Measurements from ENCODE around the gene ARCN1.

Gene ARCN1

GRCh38 chr11:118604566-118604965, 32.4 kb downstream of the ARCN1 start:
- no peak overlapping the region for H3K23ac ChIP-seq (ENCODE audit: low read depth, low read length, poor library complexity)
- H3K14ac ChIP-seq (ENCODE audit: low read length), result no peak overlapping the region
- H3K4me3 ChIP-seq (ENCODE audit: low read length in 2 of 2), result no peak overlapping the region
- H3K18ac ChIP-seq (ENCODE audit: low read length), result no peak overlapping the region
- H3K9ac ChIP-seq (ENCODE audit: low read depth, low read length, poor library complexity), result no peak overlapping the region
- H2BK12ac ChIP-seq (ENCODE audit: low read length), result no peak overlapping the region
- no peak overlapping the region for H2BK5ac ChIP-seq (ENCODE audit: low read length)
- H3K36me3 ChIP-seq (replicated peaks in 1 of 2; ENCODE audit: control insufficient read depth in 2 of 2, insufficient read depth in 2 of 2, low read length in 2 of 2), result peaks cover 13 to 37% of the 10 kb centered on the region in 2 donors
- H2AFZ ChIP-seq (ENCODE audit: low read length), result no peak overlapping the region
- H4K91ac ChIP-seq (ENCODE audit: low read depth, low read length, poor library complexity), result no peak overlapping the region
- no peak overlapping the region for H2AK5ac ChIP-seq (ENCODE audit: low read depth, low read length)
- H2BK120ac ChIP-seq (ENCODE audit: low read depth, low read length), result no peak overlapping the region
- H3K4me2 ChIP-seq (ENCODE audit: insufficient read depth, low read length, poor library complexity, severe bottlenecking), result no peak overlapping the region
- DNase-seq (ENCODE audit: low spot score), result no peak
- no peak overlapping the region for H3K27ac ChIP-seq (replicated peaks; ENCODE audit: low read length)
- no peak overlapping the region for H3K4ac ChIP-seq (ENCODE audit: low read length)
- no peak overlapping the region for H4K8ac ChIP-seq (ENCODE audit: low read depth, low read length)
- H3K79me1 ChIP-seq (ENCODE audit: low read depth, low read length), result peaks cover 3% of the 10 kb centered on the region
- H3K4me1 ChIP-seq (ENCODE audit: control insufficient read depth in 2 of 2, insufficient read depth in 1 of 2, low read depth in 1 of 2, low read length in 2 of 2), result peaks cover 24 to 29% of the 10 kb centered on the region in 2 donors
- no peak overlapping the region for H2BK15ac ChIP-seq (ENCODE audit: low read length)
- peaks cover 0 to 6% of the 10 kb centered on the region in 2 donors for H3K9me3 ChIP-seq (replicated peaks in 1 of 2; ENCODE audit: control insufficient read depth in 2 of 2, insufficient read depth in 1 of 2, low read depth in 1 of 2, low read length in 2 of 2)
- peaks cover 0 to 21% (median 18%) of the 10 kb centered on the region in 3 experiments for H3K27me3 ChIP-seq (ENCODE audit: control insufficient read depth in 3 of 3, insufficient read depth in 3 of 3, low read depth in 1 of 3, low read length in 3 of 3)
- WGBS, 2 donors (ENCODE audit: extremely low coverage in 2 of 2, insufficient read length in 2 of 2, insufficient replicate concordance in 1 of 2), result no CpG with 5 or more reads among the region's 3 CpGs

DNA sequence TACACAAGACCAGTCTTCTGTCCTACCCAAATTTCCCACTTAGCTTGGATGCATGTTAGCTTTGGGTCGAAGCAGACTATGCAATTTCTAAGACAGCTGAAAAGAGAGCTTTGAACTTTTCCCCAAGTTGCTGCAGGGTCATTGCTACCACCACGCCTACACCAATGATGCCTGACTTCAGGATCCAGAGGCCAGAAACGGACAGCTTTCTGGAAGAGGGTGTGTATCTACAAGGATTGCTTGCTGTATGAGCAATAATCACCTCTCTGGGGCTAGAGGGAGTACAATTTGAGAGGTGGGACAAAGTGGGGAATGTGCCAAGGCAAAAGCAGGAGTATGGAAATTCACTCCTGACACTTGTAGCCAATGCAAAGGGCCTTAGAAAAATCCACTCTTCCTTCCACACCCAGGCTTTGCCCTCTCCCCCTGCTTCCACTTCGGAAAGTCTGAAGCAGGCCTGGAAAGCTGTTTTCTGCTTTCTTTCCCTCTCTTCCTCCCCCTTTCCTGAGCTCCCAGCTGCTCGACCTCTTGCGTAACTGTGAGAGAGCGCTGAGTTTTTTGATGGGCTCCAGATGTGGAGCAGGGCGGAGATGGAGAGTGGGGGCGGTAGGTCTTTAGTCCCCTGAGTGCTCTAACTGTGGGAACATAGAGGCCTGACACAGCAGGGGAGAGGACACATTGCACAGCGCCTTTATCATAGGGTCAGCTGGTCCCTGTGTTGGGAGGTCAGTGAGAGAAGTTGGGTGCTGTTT, 33.1 kb downstream of the ARCN1 start:
- H3K23ac ChIP-seq (ENCODE audit: low read depth, low read length, poor library complexity), result peak overlapping the region; percentile 25
- no peak overlapping the region for H3K4me2 ChIP-seq (ENCODE audit: insufficient read depth, low read length, poor library complexity, severe bottlenecking)
- WGBS, 2 donors (ENCODE audit: extremely low coverage in 2 of 2, insufficient read length in 2 of 2, insufficient replicate concordance in 1 of 2), result no CpG with 5 or more reads among the region's 10 CpGs
- H3K18ac ChIP-seq (ENCODE audit: low read length), result peak overlapping the region; percentile 15
- H3K4ac ChIP-seq (ENCODE audit: low read length), result no peak overlapping the region
- DNase-seq (ENCODE audit: low spot score), result no peak
- H3K4me3 ChIP-seq (ENCODE audit: low read length in 2 of 2), result no peak overlapping the region
- H4K91ac ChIP-seq (ENCODE audit: low read depth, low read length, poor library complexity), result no peak overlapping the region
- no peak overlapping the region for H3K14ac ChIP-seq (ENCODE audit: low read length)
- H2BK120ac ChIP-seq (ENCODE audit: low read depth, low read length), result no peak overlapping the region
- H3K27ac ChIP-seq (replicated peaks; ENCODE audit: low read length), result no peak overlapping the region
- H4K8ac ChIP-seq (ENCODE audit: low read depth, low read length), result no peak overlapping the region
- H2AK5ac ChIP-seq (ENCODE audit: low read depth, low read length), result no peak overlapping the region
- peaks cover 0 to 6% of the 10 kb centered on the region in 2 donors for H3K9me3 ChIP-seq (replicated peaks in 1 of 2; ENCODE audit: control insufficient read depth in 2 of 2, insufficient read depth in 1 of 2, low read depth in 1 of 2, low read length in 2 of 2)
- no peak overlapping the region for H2BK5ac ChIP-seq (ENCODE audit: low read length)
- H3K4me1 ChIP-seq (ENCODE audit: control insufficient read depth in 2 of 2, insufficient read depth in 1 of 2, low read depth in 1 of 2, low read length in 2 of 2), result peaks cover 24 to 31% of the 10 kb centered on the region in 2 donors
- peaks cover 3% of the 10 kb centered on the region for H3K79me1 ChIP-seq (ENCODE audit: low read depth, low read length)
- H2BK15ac ChIP-seq (ENCODE audit: low read length), result no peak overlapping the region
- no peak overlapping the region for H2BK12ac ChIP-seq (ENCODE audit: low read length)
- no peak overlapping the region for H3K9ac ChIP-seq (ENCODE audit: low read depth, low read length, poor library complexity)
- peak overlapping the region; percentile 43 for H2AFZ ChIP-seq (ENCODE audit: low read length)
- H3K27me3 ChIP-seq (ENCODE audit: control insufficient read depth in 3 of 3, insufficient read depth in 3 of 3, low read depth in 1 of 3, low read length in 3 of 3), result peaks cover 0 to 28% (median 23%) of the 10 kb centered on the region in 3 experiments
- peaks cover 13 to 30% of the 10 kb centered on the region in 2 donors for H3K36me3 ChIP-seq (replicated peaks in 1 of 2; ENCODE audit: control insufficient read depth in 2 of 2, insufficient read depth in 2 of 2, low read length in 2 of 2)

DNA sequence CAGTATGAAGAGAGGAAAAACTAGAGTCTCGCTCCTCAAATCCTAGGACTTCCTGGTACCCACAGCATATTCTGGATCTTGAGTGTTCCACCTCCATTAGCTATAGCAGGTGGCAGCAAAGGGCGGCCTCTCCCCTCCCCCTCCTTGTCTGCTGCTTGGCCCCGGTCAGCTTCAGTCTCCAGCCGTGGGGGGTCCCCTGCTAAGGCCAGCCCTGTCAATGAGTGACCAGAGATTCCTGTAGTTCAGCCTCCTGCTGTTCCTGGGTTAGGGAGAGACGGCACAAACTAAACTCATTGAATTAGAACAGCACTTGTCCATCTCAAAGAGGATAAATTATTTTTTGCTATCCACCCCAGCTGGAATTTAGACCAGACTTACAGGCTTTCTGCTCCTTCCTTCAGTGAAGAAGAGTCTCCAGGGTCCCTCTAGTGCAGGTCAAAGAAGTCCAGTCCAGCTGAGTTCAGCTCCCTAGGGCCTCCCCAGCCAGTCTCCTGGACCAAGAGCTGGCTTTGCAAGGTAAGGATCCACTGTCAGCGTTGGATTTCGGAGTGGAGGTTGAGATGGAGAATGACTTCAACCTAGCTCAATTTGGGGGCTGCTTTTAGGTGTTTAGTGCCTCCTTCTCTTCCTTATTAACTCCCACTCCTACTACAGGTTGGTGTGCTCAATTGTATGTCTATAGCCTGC, 34.1 kb downstream of the ARCN1 start:
- Histone ChIP-seq H3K79me1 (ENCODE audit: low read depth, low read length) (peaks cover 3% of the 10 kb centered on the region), H2BK15ac (ENCODE audit: low read length) (no peak overlapping the region), H2BK120ac (ENCODE audit: low read depth, low read length) (no peak overlapping the region), H3K14ac (ENCODE audit: low read length) (no peak overlapping the region), H3K4me2 (ENCODE audit: insufficient read depth, low read length, poor library complexity, severe bottlenecking) (no peak overlapping the region), H2BK5ac (ENCODE audit: low read length) (no peak overlapping the region), H2AFZ (ENCODE audit: low read length) (peak overlapping the region; percentile 14), H2AK5ac (ENCODE audit: low read depth, low read length) (no peak overlapping the region), H3K4me3 (ENCODE audit: low read length in 2 of 2) (no peak overlapping the region), H2BK12ac (ENCODE audit: low read length) (no peak overlapping the region), H3K9ac (ENCODE audit: low read depth, low read length, poor library complexity) (no peak overlapping the region), H4K91ac (ENCODE audit: low read depth, low read length, poor library complexity) (no peak overlapping the region), H3K4ac (ENCODE audit: low read length) (no peak overlapping the region), H3K36me3 (replicated peaks in 1 of 2; ENCODE audit: control insufficient read depth in 2 of 2, insufficient read depth in 2 of 2, low read length in 2 of 2) (peaks cover 10 to 21% of the 10 kb centered on the region in 2 donors), H3K27me3 (ENCODE audit: control insufficient read depth in 3 of 3, insufficient read depth in 3 of 3, low read depth in 1 of 3, low read length in 3 of 3) (peaks cover 0 to 34% (median 27%) of the 10 kb centered on the region in 3 experiments), H3K23ac (ENCODE audit: low read depth, low read length, poor library complexity) (no peak overlapping the region), H3K4me1 (ENCODE audit: control insufficient read depth in 2 of 2, insufficient read depth in 1 of 2, low read depth in 1 of 2, low read length in 2 of 2) (peaks cover 24 to 36% of the 10 kb centered on the region in 2 donors), H4K8ac (ENCODE audit: low read depth, low read length) (no peak overlapping the region), H3K9me3 (replicated peaks in 1 of 2; ENCODE audit: control insufficient read depth in 2 of 2, insufficient read depth in 1 of 2, low read depth in 1 of 2, low read length in 2 of 2) (peaks cover 0 to 6% of the 10 kb centered on the region in 2 donors), H3K18ac (ENCODE audit: low read length) (no peak overlapping the region), H3K27ac (replicated peaks; ENCODE audit: low read length) (no peak overlapping the region)
- no peak for DNase-seq (ENCODE audit: low spot score)
- whole genome bisulfite sequencing, 2 donors (ENCODE audit: extremely low coverage in 2 of 2, insufficient read length in 2 of 2, insufficient replicate concordance in 1 of 2), result no CpG with 5 or more reads among the region's 7 CpGs

- H2BK15ac ChIP-seq (ENCODE audit: low read length), result no peak overlapping the region
- H3K4ac ChIP-seq (ENCODE audit: low read length), result no peak overlapping the region
- H2AFZ ChIP-seq (ENCODE audit: low read length), result no peak overlapping the region
- no peak overlapping the region for H4K8ac ChIP-seq (ENCODE audit: low read depth, low read length)
- no peak overlapping the region for H3K9ac ChIP-seq (ENCODE audit: low read depth, low read length, poor library complexity)
- H4K91ac ChIP-seq (ENCODE audit: low read depth, low read length, poor library complexity), result no peak overlapping the region
- H3K4me1 ChIP-seq (ENCODE audit: control insufficient read depth in 2 of 2, insufficient read depth in 1 of 2, low read depth in 1 of 2, low read length in 2 of 2), result peaks cover 24 to 36% of the 10 kb centered on the region in 2 donors
- peaks cover 0 to 34% (median 27%) of the 10 kb centered on the region in 3 experiments for H3K27me3 ChIP-seq (ENCODE audit: control insufficient read depth in 3 of 3, insufficient read depth in 3 of 3, low read depth in 1 of 3, low read length in 3 of 3)
- no peak overlapping the region for H3K23ac ChIP-seq (ENCODE audit: low read depth, low read length, poor library complexity)
- H3K4me2 ChIP-seq (ENCODE audit: insufficient read depth, low read length, poor library complexity, severe bottlenecking), result no peak overlapping the region
- peaks cover 3% of the 10 kb centered on the region for H3K79me1 ChIP-seq (ENCODE audit: low read depth, low read length)
- no peak overlapping the region for H3K18ac ChIP-seq (ENCODE audit: low read length)
- no CpG with 5 or more reads among the region's 7 CpGs for WGBS, 2 donors (ENCODE audit: extremely low coverage in 2 of 2, insufficient read length in 2 of 2, insufficient replicate concordance in 1 of 2)
- H3K14ac ChIP-seq (ENCODE audit: low read length), result no peak overlapping the region
- no peak overlapping the region for H3K4me3 ChIP-seq (ENCODE audit: low read length in 2 of 2)
- H2AK5ac ChIP-seq (ENCODE audit: low read depth, low read length), result no peak overlapping the region
- peaks cover 6 to 16% of the 10 kb centered on the region in 2 donors for H3K36me3 ChIP-seq (replicated peaks in 1 of 2; ENCODE audit: control insufficient read depth in 2 of 2, insufficient read depth in 2 of 2, low read length in 2 of 2)
- H2BK5ac ChIP-seq (ENCODE audit: low read length), result no peak overlapping the region
- DNase-seq (ENCODE audit: low spot score), result no peak
- peaks cover 0 to 6% of the 10 kb centered on the region in 2 donors for H3K9me3 ChIP-seq (replicated peaks in 1 of 2; ENCODE audit: control insufficient read depth in 2 of 2, insufficient read depth in 1 of 2, low read depth in 1 of 2, low read length in 2 of 2)
- H2BK120ac ChIP-seq (ENCODE audit: low read depth, low read length), result no peak overlapping the region
- no peak overlapping the region for H2BK12ac ChIP-seq (ENCODE audit: low read length)
- H3K27ac ChIP-seq (replicated peaks; ENCODE audit: low read length), result no peak overlapping the region
Measured at GRCh38 chr11:118606844-118607228, 34.6 kb downstream of the ARCN1 start.

Data from neuronal stem cell (in vitro differentiated cells).